Stimulated activated naive CD4-positive, alpha-beta T cell (primary cell): Measurements from ENCODE around the gene CLCNKB.

Experiments
- DNase-seq, 6 experiments: peaks; one replicate each; lab custom pipeline; 2025; lab: John Stamatoyannopoulos, UW

The CLCNKB gene

GRCh38 chr1:16076031-16076864 lies 32.7 kb downstream of the CLCNKB start:
- DNase-seq, result no peak

GRCh38 chr1:16076865-16077238 lies 33.3 kb downstream of the CLCNKB start:
- DNase-seq, result no peak

- no peak for DNase-seq
Measured at GRCh38 chr1:16077406-16078245, 34.0 kb downstream of the CLCNKB start.

GRCh38 chr1:16078925-16079656 lies 35.5 kb downstream of the CLCNKB start:
- DNase-seq, result peak; percentile 55 to 86 (median 66)

- no peak for DNase-seq
Measured at GRCh38 chr1:16080422-16081150, 37.0 kb downstream of the CLCNKB start.

GRCh38 chr1:16081636-16082035 lies 38.1 kb downstream of the CLCNKB start:
- no peak for DNase-seq

- DNase-seq, result peak in 5 of 6 experiments; percentile 27 to 52 (median 35)
Measured at GRCh38 chr1:16082283-16083038, 38.9 kb downstream of the CLCNKB start.

GRCh38 chr1:16083486-16083885 lies 39.9 kb downstream of the CLCNKB start:
- no peak for DNase-seq

- DNase-seq, result no peak
Measured at GRCh38 chr1:16085522-16085921, 41.9 kb downstream of the CLCNKB start.

- no peak for DNase-seq
Measured at GRCh38 chr1:16087733-16088132, 44.2 kb downstream of the CLCNKB start.

GRCh38 chr1:16088351-16088911 lies 44.8 kb downstream of the CLCNKB start:
- no peak for DNase-seq

- no peak for DNase-seq
Measured at GRCh38 chr1:16088996-16089395, 45.4 kb downstream of the CLCNKB start.

GRCh38 chr1:16090076-16090826 lies 46.7 kb downstream of the CLCNKB start:
- DNase-seq, result no peak

GRCh38 chr1:16091296-16091695 lies 47.7 kb downstream of the CLCNKB start:
- no peak for DNase-seq

GRCh38 chr1:16092097-16092922 lies 48.7 kb downstream of the CLCNKB start:
- DNase-seq, result no peak

GRCh38 chr1:16092923-16093511 lies 49.4 kb downstream of the CLCNKB start:
- no peak for DNase-seq

- no peak for DNase-seq
Measured at GRCh38 chr1:16093611-16094010, 50.0 kb downstream of the CLCNKB start.

- no peak for DNase-seq
Measured at GRCh38 chr1:16094453-16095158, 51.0 kb downstream of the CLCNKB start.
